CD4-positive, alpha-beta T cell (primary cell): Measurements from ENCODE around the gene ITPRIPL1. TPM values are rescaled to one million over a fixed set of nuclear protein-coding genes. Genes with fewer than 3 reads are reported as not detected.
A peak's percentile ranks its signal among the peaks of the same experiment; 100 is the strongest.

Experiments used
- ATAC-seq: fragments of 200-7000 bp; cut with Tn5 transposase; one replicate; pipeline ENCODE4 v1.10.0; 2022; ENCODE audit warnings: mild to moderate bottlenecking; ENCODE audit not compliant: poor library complexity
- CTCF ChIA-PET: fragments of 350-600 bp; sonication (Branson Sonifier 250); formaldehyde crosslinking; loops from one replicate; lab custom pipeline; 2021; ENCODE audit warnings: antibody characterized with exemption, inconsistent platforms; lab: Charles Lee
- POLR2A ChIA-PET: fragments of 350-600 bp; sonication (Branson Sonifier 250); formaldehyde crosslinking; loops from one replicate; lab custom pipeline; 2021; ENCODE audit warnings: antibody characterized with exemption, inconsistent platforms; lab: Charles Lee
- DNase-seq, 14 experiments: peaks; one replicate each; pipeline ENCODE4 v3.0.0-alpha.2; 2013 to 2020; ENCODE audit warnings: mixed read lengths in 2 of 14
- H3K27ac ChIP-seq, 2 donors: one replicate each; pipeline versions ENCODE4 v1.5.1 to v1.7.0; 2013; ENCODE audit warnings: low read length in 2 of 2, low read depth in 1 of 2, mild to moderate bottlenecking in 1 of 2
- H3K27me3 ChIP-seq, 2 experiments: 1 replicate in 1 of 2; 2 replicates in 1 of 2; pipeline versions ENCODE4 v1.6.1 to v1.7.0; 2013; ENCODE audit warnings: low read length in 2 of 2, control low read depth in 1 of 2, mild to moderate bottlenecking in 1 of 2, moderate library complexity in 1 of 2; ENCODE audit not compliant: insufficient read depth in 2 of 2, control insufficient read depth in 1 of 2
- H3K36me3 ChIP-seq: one replicate; pipeline ENCODE4 v1.6.1; 2013; ENCODE audit warnings: low read length, control low read depth; ENCODE audit not compliant: insufficient read depth
- H3K4me1 ChIP-seq: one replicate; pipeline ENCODE4 v1.6.1; 2013; ENCODE audit warnings: low read length, control low read depth; ENCODE audit not compliant: insufficient read depth
- H3K4me3 ChIP-seq: one replicate; pipeline ENCODE4 v1.5.1; 2013; ENCODE audit warnings: mild to moderate bottlenecking, low read length, moderate library complexity
- H3K9me3 ChIP-seq, 2 experiments: 1 replicate in 1 of 2; 2 replicates in 1 of 2; pipeline versions ENCODE4 v1.6.1 to v1.7.0; 2013; ENCODE audit warnings: low read length in 2 of 2, mild to moderate bottlenecking in 2 of 2, control low read depth in 1 of 2, moderate library complexity in 1 of 2; ENCODE audit not compliant: control insufficient read depth in 1 of 2, insufficient read depth in 1 of 2
- H3K27ac Mint-ChIP-seq: one replicate; pipeline ENCODE4 v1.8.0; 2020; ENCODE audit warnings: mixed read lengths
- H3K27me3 Mint-ChIP-seq: one replicate; pipeline ENCODE4 v1.8.0; 2021; ENCODE audit warnings: mixed read lengths
- H3K36me3 Mint-ChIP-seq: one replicate; pipeline ENCODE4 v1.8.0; 2021; ENCODE audit warnings: low read depth, mixed read lengths
- H3K4me1 Mint-ChIP-seq: one replicate; pipeline ENCODE4 v1.8.0; 2021; ENCODE audit warnings: low read depth, mixed read lengths
- H3K4me3 Mint-ChIP-seq: one replicate; pipeline ENCODE4 v1.8.0; 2020; ENCODE audit warnings: mild to moderate bottlenecking, mixed read lengths
- H3K9me3 Mint-ChIP-seq: one replicate; pipeline ENCODE4 v1.8.0; 2020; ENCODE audit warnings: mixed read lengths
- CTCF ChIP-seq: fragments of 200-600 bp; IDR thresholded peaks from one replicate; pipeline ENCODE4 v1.8.0; 2022; ENCODE audit warnings: antibody characterized with exemption, mild to moderate bottlenecking
- intact Hi-C, 2 experiments: fragments of 100-400 bp; cut with DNase I in 1 of 2; cut with micrococcal nuclease in 1 of 2; formaldehyde crosslinking; loops; one replicate each; pipeline versions ENCODE4 v1.15.1 to v1.9.0; 2023 to 2025; cut with DNase I, micrococcal nuclease
- total RNA-seq, 174 experiments: library from RNA in 2 of 174; stranded (reverse) in 2 of 174; gene quantifications; one replicate each; pipeline ENCODE4 v1.2.3 and lab custom pipeline; 2021 to 2026

The ITPRIPL1 gene
- total RNA-seq, 2 experiments from 2014 or later: 5.1 to 5.7 TPM

GRCh38 chr2:96336873-96337272 is 11.8 kb downstream of the ITPRIPL1 start:
- no peaks in the 10 kb centered on the region for H3K36me3 ChIP-seq
- ATAC-seq: no peak
- no peaks in the 10 kb centered on the region for H3K36me3 Mint-ChIP-seq
- CTCF ChIA-PET: interaction anchor here (1.0 to 2.4 kb wide), 2 partner anchors 8 to 11 kb away, joined by 3 to 12 read pairs; partner anchors contain the start of gene ITPRIPL1
- POLR2A ChIA-PET: no interaction called here
- H3K9me3 ChIP-seq: no peaks in the 10 kb centered on the region
- H3K4me1 Mint-ChIP-seq: peaks cover 37% of the 10 kb centered on the region
- TF ChIP-seq CTCF: no peak
- H3K27me3 Mint-ChIP-seq: no peaks in the 10 kb centered on the region
- intact Hi-C loops: loop anchor here in 1 of 2 experiments (1.0 to 5.0 kb wide), 2 partner anchors 32 to 300 kb away; partner anchors contain the start of genes KANSL3 and SNRNP200
- DNase-seq: no peak
- H3K4me1 ChIP-seq: peaks cover 28% of the 10 kb centered on the region
- peak overlapping the region; percentile 54 for H3K27ac Mint-ChIP-seq
- H3K9me3 Mint-ChIP-seq: no peaks in the 10 kb centered on the region
- H3K4me3 Mint-ChIP-seq: peak overlapping the region; percentile 60
- H3K27ac ChIP-seq: no peak overlapping the region
- H3K4me3 ChIP-seq: no peak overlapping the region
- no peaks in the 10 kb centered on the region for H3K27me3 ChIP-seq

GRCh38 chr2:96340493-96341414 is 15.6 kb downstream of the ITPRIPL1 start:
- H3K27me3 Mint-ChIP-seq: no peaks in the 10 kb centered on the region
- peaks cover 38% of the 10 kb centered on the region for H3K4me1 ChIP-seq
- DNase-seq (no peak), ATAC-seq (no peak)
- ChIA-PET POLR2A (interaction anchor here (1.9 kb wide), 1 partner anchor 35 kb away, joined by 4 read pairs; the partner anchor contains the start of gene SNRNP200), CTCF (no interaction called here)
- H3K4me1 Mint-ChIP-seq: peaks cover 37% of the 10 kb centered on the region
- no peaks in the 10 kb centered on the region for H3K9me3 ChIP-seq
- H3K27ac ChIP-seq: no peak overlapping the region
- no peaks in the 10 kb centered on the region for H3K36me3 ChIP-seq
- no peaks in the 10 kb centered on the region for H3K27me3 ChIP-seq
- TF ChIP-seq CTCF: no peak
- H3K4me3 ChIP-seq: no peak overlapping the region
- no peaks in the 10 kb centered on the region for H3K9me3 Mint-ChIP-seq
- peak overlapping the region; percentile 18 for H3K4me3 Mint-ChIP-seq
- no peaks in the 10 kb centered on the region for H3K36me3 Mint-ChIP-seq
- H3K27ac Mint-ChIP-seq: peak overlapping the region; percentile 75
- intact Hi-C loops: no loop called here

DNA sequence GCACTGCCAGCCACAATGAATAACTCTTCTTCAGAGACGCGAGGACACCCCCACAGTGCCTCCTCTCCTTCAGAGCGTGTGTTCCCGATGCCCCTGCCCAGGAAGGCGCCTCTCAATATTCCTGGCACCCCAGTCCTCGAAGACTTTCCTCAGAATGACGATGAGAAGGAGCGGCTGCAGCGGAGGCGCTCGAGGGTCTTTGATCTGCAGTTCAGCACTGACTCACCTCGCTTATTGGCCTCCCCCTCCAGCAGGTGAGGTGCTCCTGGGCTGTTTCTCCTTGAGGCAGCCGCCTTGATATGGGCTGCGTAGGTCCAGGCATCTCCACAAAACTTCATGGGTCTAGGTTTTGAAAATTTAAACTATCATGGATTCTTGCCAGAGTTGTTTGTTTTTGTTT is 16.5 kb downstream of the ITPRIPL1 start:
- no peak overlapping the region for H3K4me3 ChIP-seq
- intact Hi-C loops: no loop called here
- H3K4me1 ChIP-seq: peaks cover 31% of the 10 kb centered on the region
- ChIA-PET CTCF (interaction anchor here (1.7 kb wide), 1 partner anchor 66 kb away, joined by 4 read pairs; no protein-coding TSS in a partner anchor), POLR2A (interaction anchor here (1.0 to 1.9 kb wide), 4 partner anchors 16 to 66 kb away, joined by 3 to 5 read pairs (median 4); partner anchors contain the start of genes ITPRIPL1 and SNRNP200)
- peak overlapping the region; percentile 36 for H3K4me3 Mint-ChIP-seq
- H3K36me3 Mint-ChIP-seq: no peaks in the 10 kb centered on the region
- H3K4me1 Mint-ChIP-seq: peaks cover 30% of the 10 kb centered on the region
- TF ChIP-seq CTCF: no peak
- no peaks in the 10 kb centered on the region for H3K27me3 ChIP-seq
- H3K36me3 ChIP-seq: no peaks in the 10 kb centered on the region
- ATAC-seq (peak; percentile 5), DNase-seq (peak in 1 of 14 experiments; percentile 45)
- no peaks in the 10 kb centered on the region for H3K9me3 Mint-ChIP-seq
- peak overlapping the region in 1 of 2 donors; percentile 69 for H3K27ac ChIP-seq
- no peaks in the 10 kb centered on the region for H3K9me3 ChIP-seq
- H3K27ac Mint-ChIP-seq: peak overlapping the region; percentile 75
- H3K27me3 Mint-ChIP-seq: no peaks in the 10 kb centered on the region
